Panc1 (cell line): ENCODE measurements around the gene SEMA3D.

Source experiments
- CTCF ChIP-seq: fragments of 450-650 bp; IDR thresholded peaks from 2 replicates; pipeline ENCODE4 v1.5.1; 2017; ENCODE audit warnings: mild to moderate bottlenecking
- POLR2AphosphoS5 ChIP-seq: IDR thresholded peaks from 2 replicates; pipeline ENCODE4 v1.6.1; 2012; ENCODE audit warnings: mild to moderate bottlenecking, low read depth, low read length, moderate library complexity

- no peak for TF ChIP-seq CTCF
- no peak for TF ChIP-seq POLR2AphosphoS5
Measured at GRCh38 chr7:85172530-85172941, 14.3 kb downstream of the SEMA3D start.
